Left colon (tissue), 2 donors: Measurements from ENCODE around the gene BPIFB6. TPM values are rescaled to one million over a fixed set of nuclear protein-coding genes. Genes with fewer than 3 reads are reported as not detected.

Source experiments
- total RNA-seq, 2 donors: library from RNA; stranded (reverse); fragmentation: NEBNext Ultra II Directional; extraction: Animal tissue kit (Norgen Biotek cat#: 25700); gene quantifications; one replicate each; pipeline ENCODE4 v1.2.1, GENCODE V29; 2021
- donor health status: DM: no; HTN: no; CAD: no.
- donor health status: DM: yes; HTN: yes; CAD: no.

BPIFB6 gene
- total RNA-seq, 2 donors from 2014 or later, result not detected

Other genes starting within 250 kb of the BPIFB6 start
- 10 to 100 TPM; 75.6 to 85.5 TPM for gene MAPRE1, start 211.7 kb upstream of the BPIFB6 start, total RNA-seq
- gene EFCAB8, start 172.7 kb upstream of the BPIFB6 start, total RNA-seq, result under 1 TPM in 1 of 2 donors, not detected in 1; 0.11 TPM
- not detected for gene SUN5, start 27.2 kb upstream of the BPIFB6 start, total RNA-seq
- not detected for gene BPIFB2, start 23.9 kb upstream of the BPIFB6 start, total RNA-seq
- not detected for gene BPIFB3, start 22.3 kb downstream of the BPIFB6 start, total RNA-seq
- gene BPIFB4, start 48.0 kb downstream of the BPIFB6 start, total RNA-seq, result not detected
- gene BPIFA2, start 136.5 kb downstream of the BPIFB6 start, total RNA-seq, result not detected
- gene BPIFA3, start 185.7 kb downstream of the BPIFB6 start, total RNA-seq, result not detected
- gene BPIFA1, start 204.3 kb downstream of the BPIFB6 start, total RNA-seq, result not detected